GM12872 (cell line): ENCODE measurements around the gene HMHB1.

Experiments used
- TF ChIP-seq, protein P1 (sequence below): IDR thresholded peaks from 3 replicates; pipeline ENCODE4 v1.5.1; 2011; ENCODE audit warnings: low read depth, mild to moderate bottlenecking, low read length, moderate library complexity; ENCODE audit not compliant: insufficient read depth

HMHB1 gene

DNA sequence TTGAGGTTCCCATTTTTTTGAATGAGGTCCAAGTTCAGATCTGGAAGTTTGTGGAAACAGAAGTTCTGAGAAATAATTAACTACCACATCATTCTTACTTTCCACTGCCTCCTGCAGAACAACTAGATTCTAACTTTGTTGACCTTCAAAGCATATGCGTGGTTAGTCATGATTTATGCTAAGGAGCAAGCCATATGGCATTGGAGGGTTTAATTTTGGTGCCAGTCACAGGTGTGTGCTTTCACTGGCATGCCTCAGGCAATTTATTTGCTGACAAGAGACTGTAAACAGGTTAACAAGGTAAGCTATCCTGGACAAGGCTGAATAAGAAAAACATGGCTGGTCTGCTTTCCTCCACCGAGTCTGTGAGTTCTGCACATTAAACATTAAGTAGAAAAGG, 31.5 kb downstream of the HMHB1 start:
- TF ChIP-seq, protein P1, sequence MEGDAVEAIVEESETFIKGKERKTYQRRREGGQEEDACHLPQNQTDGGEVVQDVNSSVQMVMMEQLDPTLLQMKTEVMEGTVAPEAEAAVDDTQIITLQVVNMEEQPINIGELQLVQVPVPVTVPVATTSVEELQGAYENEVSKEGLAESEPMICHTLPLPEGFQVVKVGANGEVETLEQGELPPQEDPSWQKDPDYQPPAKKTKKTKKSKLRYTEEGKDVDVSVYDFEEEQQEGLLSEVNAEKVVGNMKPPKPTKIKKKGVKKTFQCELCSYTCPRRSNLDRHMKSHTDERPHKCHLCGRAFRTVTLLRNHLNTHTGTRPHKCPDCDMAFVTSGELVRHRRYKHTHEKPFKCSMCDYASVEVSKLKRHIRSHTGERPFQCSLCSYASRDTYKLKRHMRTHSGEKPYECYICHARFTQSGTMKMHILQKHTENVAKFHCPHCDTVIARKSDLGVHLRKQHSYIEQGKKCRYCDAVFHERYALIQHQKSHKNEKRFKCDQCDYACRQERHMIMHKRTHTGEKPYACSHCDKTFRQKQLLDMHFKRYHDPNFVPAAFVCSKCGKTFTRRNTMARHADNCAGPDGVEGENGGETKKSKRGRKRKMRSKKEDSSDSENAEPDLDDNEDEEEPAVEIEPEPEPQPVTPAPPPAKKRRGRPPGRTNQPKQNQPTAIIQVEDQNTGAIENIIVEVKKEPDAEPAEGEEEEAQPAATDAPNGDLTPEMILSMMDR = no peak

DNA sequence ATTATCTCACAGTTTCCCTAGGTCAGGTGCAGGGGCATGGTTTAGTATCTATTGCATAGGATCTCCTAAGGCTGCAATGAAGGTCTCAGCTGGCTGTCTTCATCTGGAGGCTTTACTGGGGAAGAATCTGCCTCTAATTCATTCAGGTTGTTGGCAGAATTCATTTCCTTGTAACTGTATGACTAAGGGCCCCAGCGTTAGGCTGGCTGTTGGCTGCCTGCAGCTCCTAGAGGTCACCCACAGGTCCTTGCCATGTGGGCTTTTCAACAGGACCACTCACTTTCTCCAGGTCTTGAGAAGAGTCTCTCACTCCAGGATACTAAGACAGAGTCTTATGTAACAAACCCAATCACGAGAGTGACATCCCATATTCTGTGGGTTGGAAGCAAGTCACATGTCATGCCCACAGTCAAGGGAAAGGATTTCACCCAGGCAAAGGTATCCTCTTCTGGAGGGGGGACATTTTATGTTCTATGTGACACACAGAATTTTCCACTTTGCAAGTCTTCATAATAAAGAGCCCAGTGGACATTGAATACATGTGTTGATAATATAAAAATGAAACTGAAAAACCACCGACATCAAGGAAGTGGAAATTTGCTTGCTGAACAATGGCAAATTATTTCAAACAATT, 38.2 kb downstream of the HMHB1 start:
- TF ChIP-seq, protein P1 = no peak

DNA sequence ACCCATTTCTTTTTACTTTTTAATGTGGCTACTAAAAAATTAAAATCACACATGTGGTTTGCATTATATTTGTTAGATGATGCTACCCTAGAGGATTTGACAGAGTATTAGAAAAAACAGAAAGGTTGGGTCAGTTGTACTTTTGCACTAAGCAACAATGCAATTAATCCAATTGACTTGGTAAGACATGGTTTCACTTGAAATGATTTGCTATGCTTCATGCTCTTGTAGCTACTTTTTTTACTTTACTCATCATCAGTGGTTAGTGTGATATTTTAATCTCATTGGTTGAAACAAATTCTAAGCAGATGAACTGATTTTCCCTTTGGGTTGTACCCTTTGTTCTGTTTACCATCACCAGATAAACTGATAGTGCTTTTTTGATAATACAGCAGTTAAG, 39.4 kb downstream of the HMHB1 start:
- TF ChIP-seq, protein P1 = no peak

DNA sequence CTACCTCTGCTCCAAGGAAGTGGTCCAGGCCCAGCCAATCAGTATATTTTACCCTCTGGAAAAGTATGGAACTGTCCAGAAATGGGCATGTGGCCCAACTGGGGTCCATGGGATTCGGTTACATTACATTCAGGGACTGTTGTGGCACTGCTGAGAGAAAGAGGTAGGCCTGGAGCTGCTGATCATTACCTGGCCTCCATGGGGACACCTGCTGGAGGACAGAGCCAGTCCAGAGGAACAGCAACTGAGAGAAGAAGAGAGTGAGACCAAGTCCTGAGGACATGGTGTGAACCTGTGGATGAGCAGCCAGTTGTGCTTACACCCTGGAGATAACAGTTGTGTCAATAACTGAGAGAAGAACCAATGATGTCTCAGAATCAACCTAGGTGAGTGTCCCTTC, 48.2 kb downstream of the HMHB1 start:
- TF ChIP-seq, protein P1 = peak; percentile 31; the same call in 2 of the 3 replicates

DNA sequence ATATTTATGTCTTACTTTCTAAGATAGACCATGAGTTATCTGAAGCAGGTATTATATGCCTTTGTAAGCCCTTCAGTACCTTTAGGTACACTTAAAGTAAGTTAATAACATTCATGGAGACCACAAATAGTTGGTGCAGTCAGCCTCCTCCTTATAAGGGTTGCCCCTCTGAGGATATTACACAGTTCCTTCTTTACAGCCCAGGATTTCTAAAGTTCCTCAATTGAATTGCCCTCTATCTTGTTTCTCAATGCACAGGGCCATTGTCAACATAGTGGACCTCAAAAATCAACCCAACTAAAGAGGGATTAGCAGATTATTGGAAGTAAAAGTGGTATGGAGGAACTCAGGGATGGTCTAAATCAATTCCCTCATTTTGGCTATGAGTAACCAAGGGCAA, 50.3 kb downstream of the HMHB1 start:
- TF ChIP-seq, protein P1 = no peak

DNA sequence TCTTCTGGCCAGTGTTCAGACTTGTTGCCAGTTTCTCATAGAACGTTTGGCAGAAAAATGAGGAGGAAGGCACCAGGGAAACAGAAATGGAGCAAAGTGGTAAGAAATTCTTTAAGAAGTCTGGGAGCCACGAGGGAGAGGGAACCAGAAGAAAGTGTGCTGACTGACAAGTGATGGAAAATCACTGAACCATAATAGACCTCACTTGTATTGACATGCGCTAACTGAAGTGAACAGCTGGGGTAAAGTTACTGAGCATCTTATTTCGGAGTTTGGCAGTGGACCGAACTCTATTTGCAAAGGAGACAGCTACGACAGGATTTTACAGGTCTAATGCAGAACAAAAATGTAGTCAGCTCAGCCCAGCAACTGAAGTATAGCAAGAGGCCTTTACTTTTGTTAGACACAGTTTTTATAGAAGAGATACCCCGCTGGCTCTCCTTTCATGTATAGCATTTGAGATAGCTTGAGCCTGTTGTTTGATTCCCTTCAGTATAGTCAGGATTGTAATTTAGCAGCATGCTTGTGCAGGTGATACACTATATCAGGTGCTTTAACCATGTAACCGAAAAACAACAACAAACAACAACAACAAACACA, 53.6 kb downstream of the HMHB1 start:
- TF ChIP-seq, protein P1 = no peak
